ENCODE measurements around the gene CTBP2. TPM values are rescaled to one million over a fixed set of nuclear protein-coding genes. Genes with fewer than 3 reads are reported as not detected.

CTBP2 gene
- total and polyA plus RNA-seq, 2 of the 13 experiments (the other 11 are each of a cell fraction or from before 2014, with no cell fraction given), result 0.08 TPM; not detected in 1

DNA sequence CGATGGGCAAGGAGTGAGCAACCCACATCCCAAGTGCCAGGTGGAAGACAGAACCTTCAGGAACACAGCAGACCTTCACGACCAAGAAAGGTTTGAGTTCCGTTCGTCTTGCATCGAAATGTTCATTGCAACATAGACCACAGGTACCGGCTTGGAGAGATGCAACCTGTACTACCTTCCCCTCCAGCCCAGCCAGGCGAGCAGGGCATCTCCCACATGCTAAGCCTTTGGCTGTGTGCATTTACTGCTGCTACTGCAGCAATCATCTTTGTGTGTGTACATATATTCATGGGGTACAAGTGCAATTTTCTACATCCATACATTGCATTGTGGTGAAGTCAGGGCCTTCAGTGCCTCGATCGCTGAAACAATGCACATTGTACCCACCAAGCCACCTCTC lies 58.8 kb downstream of the CTBP2 start:
- no peaks in the 10 kb centered on the region for H3K36me3 ChIP-seq (replicated peaks in 1 of 2; ENCODE audit: control insufficient read depth in 1 of 2, insufficient read depth in 2 of 2, low read length in 2 of 2)
- H2AFZ ChIP-seq (ENCODE audit: low read length), result no peak overlapping the region
- no peaks in the 10 kb centered on the region for H4K20me1 ChIP-seq (ENCODE audit: insufficient read depth, low read length)
- in situ Hi-C loops (cut with HindIII; ENCODE audit: extremely low pct_ligation_motif_present, low pct_unique_long_range_greater_than_20kb), result no loop called here
- no peak overlapping the region for H3K9ac ChIP-seq (ENCODE audit: insufficient read depth, low read depth, low read length)
- DNase-seq (ENCODE audit: low spot score) (no peak), ATAC-seq (no peak), FAIRE-seq (no peak)
- peaks cover 2 to 32% of the 10 kb centered on the region in 2 experiments; a peak in 4 of 5 replicates for H3K27me3 ChIP-seq (ENCODE audit: control insufficient read depth in 1 of 2, insufficient read depth in 2 of 2, low read length in 2 of 2)
- intact Hi-C loops (cut with micrococcal nuclease; ENCODE audit: unreplicated experiment), result no loop called here
- no peak overlapping the region for H3K4me2 ChIP-seq (ENCODE audit: low read depth, low read length)
- H3K27ac ChIP-seq (ENCODE audit: extremely low read length, insufficient read depth, low read length), result no peak overlapping the region
- BruUV-seq (replicated peaks), result no TSS peak
- no peaks in the 10 kb centered on the region for H3K79me2 ChIP-seq (ENCODE audit: insufficient read depth, low read length)
- no peaks in the 10 kb centered on the region for H3K9me3 ChIP-seq (ENCODE audit: low read length)
- WGBS (ENCODE audit: low lambda C conversion rate), result 2% methylated on average over 7 of the region's 9 CpGs
- TF ChIP-seq ISL2 (CRISPR knock-in tag; IDR thresholded peaks at IDR 0.05), result no peak
- TF ChIP-seq ZNF431 (CRISPR knock-in tag; IDR thresholded peaks at IDR 0.05; ENCODE audit: borderline replicate concordance, low read depth), result no peak
- no peak for TF ChIP-seq KDM2A (CRISPR knock-in tag; IDR thresholded peaks at IDR 0.05; ENCODE audit: borderline replicate concordance, low read depth)
- no peak for TF ChIP-seq ASH2L (IDR thresholded peaks at IDR 0.05; ENCODE audit: insufficient read length, low read depth, low read length)
- TF ChIP-seq AGO1 (IDR thresholded peaks at IDR 0.05; ENCODE audit: low read depth, low read length, poor library complexity, severe bottlenecking), result no peak
- 0 out of 2 replicates have a peak, but pooled peaks cover 12% of the 10 kb centered on the region for H3K4me1 ChIP-seq (ENCODE audit: insufficient read depth, low read length)
- ChIA-PET POLR2A (no interaction called here), CTCF (ENCODE audit: low intra/inter-chr PET ratio, low total read pairs) (no interaction called here)
- no peak overlapping the region for H3K4me3 ChIP-seq (replicated peaks in 1 of 3; ENCODE audit: insufficient read depth in 1 of 3, low read depth in 2 of 3, low read length in 3 of 3)

DNA sequence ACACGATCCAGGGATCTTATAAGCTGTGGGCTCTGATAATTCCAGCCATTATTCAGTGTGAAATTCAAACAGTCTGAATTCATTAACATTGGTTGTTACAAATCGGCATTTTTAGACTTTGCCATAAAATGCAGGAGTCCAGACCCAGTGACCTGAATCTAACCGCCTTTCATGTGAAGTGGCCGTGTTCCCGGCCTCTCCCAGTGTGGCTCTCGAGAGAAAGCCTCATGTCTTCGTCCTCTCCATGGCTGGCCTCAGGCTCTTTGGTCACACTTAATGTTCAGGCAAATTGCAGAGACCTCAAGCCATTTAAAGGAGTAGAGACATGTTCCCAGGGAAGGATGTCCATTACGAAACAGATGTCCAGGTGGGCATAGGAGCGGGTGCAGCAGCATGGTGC lies 59.3 kb downstream of the CTBP2 start:
- ChIA-PET CTCF (ENCODE audit: low intra/inter-chr PET ratio, low total read pairs) (no interaction called here), POLR2A (no interaction called here)
- H3K27me3 ChIP-seq (ENCODE audit: control insufficient read depth in 1 of 2, insufficient read depth in 2 of 2, low read length in 2 of 2), result peaks cover 2 to 29% of the 10 kb centered on the region in 2 experiments; a peak in 4 of 5 replicates
- no peaks in the 10 kb centered on the region for H3K36me3 ChIP-seq (replicated peaks in 1 of 2; ENCODE audit: control insufficient read depth in 1 of 2, insufficient read depth in 2 of 2, low read length in 2 of 2)
- ATAC-seq (no peak), DNase-seq (ENCODE audit: low spot score) (no peak), FAIRE-seq (no peak)
- H3K4me1 ChIP-seq (ENCODE audit: insufficient read depth, low read length), result 0 out of 2 replicates have a peak, but pooled peaks cover 12% of the 10 kb centered on the region
- intact Hi-C loops (cut with micrococcal nuclease; ENCODE audit: unreplicated experiment) (no loop called here), in situ Hi-C loops (cut with HindIII; ENCODE audit: extremely low pct_ligation_motif_present, low pct_unique_long_range_greater_than_20kb) (no loop called here)
- no peaks in the 10 kb centered on the region for H3K79me2 ChIP-seq (ENCODE audit: insufficient read depth, low read length)
- H3K27ac ChIP-seq (ENCODE audit: extremely low read length, insufficient read depth, low read length), result no peak overlapping the region
- H3K9me3 ChIP-seq (ENCODE audit: low read length), result no peaks in the 10 kb centered on the region
- H2AFZ ChIP-seq (ENCODE audit: low read length), result no peak overlapping the region
- no TSS peak for BruUV-seq (replicated peaks)
- H4K20me1 ChIP-seq (ENCODE audit: insufficient read depth, low read length), result no peaks in the 10 kb centered on the region
- 38% methylated on average over 9 of the region's 9 CpGs for WGBS (ENCODE audit: low lambda C conversion rate)
- no peak overlapping the region for H3K9ac ChIP-seq (ENCODE audit: insufficient read depth, low read depth, low read length)
- H3K4me2 ChIP-seq (ENCODE audit: low read depth, low read length), result no peak overlapping the region
- H3K4me3 ChIP-seq (replicated peaks in 1 of 3; ENCODE audit: insufficient read depth in 1 of 3, low read depth in 2 of 3, low read length in 3 of 3), result no peak overlapping the region
- TF ChIP-seq, protein P1, sequence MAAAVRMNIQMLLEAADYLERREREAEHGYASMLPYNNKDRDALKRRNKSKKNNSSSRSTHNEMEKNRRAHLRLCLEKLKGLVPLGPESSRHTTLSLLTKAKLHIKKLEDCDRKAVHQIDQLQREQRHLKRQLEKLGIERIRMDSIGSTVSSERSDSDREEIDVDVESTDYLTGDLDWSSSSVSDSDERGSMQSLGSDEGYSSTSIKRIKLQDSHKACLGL (CRISPR knock-in tag; IDR thresholded peaks at IDR 0.05), result no peak
- no peak for TF ChIP-seq MEF2D (CRISPR knock-in tag; IDR thresholded peaks at IDR 0.05)
- no peak for TF ChIP-seq ZSCAN21 (CRISPR knock-in tag; IDR thresholded peaks at IDR 0.05; ENCODE audit: borderline replicate concordance)
- TF ChIP-seq, protein P2, sequence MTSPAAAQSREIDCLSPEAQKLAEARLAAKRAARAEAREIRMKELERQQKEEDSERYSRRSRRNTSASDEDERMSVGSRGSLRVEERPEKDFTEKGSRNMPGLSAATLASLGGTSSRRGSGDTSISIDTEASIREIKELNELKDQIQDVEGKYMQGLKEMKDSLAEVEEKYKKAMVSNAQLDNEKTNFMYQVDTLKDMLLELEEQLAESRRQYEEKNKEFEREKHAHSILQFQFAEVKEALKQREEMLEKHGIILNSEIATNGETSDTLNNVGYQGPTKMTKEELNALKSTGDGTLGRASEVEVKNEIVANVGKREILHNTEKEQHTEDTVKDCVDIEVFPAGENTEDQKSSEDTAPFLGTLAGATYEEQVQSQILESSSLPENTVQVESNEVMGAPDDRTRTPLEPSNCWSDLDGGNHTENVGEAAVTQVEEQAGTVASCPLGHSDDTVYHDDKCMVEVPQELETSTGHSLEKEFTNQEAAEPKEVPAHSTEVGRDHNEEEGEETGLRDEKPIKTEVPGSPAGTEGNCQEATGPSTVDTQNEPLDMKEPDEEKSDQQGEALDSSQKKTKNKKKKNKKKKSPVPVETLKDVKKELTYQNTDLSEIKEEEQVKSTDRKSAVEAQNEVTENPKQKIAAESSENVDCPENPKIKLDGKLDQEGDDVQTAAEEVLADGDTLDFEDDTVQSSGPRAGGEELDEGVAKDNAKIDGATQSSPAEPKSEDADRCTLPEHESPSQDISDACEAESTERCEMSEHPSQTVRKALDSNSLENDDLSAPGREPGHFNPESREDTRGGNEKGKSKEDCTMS (CRISPR knock-in tag; conservative IDR thresholded peaks at IDR 0.05), result no peak
- no peak for TF ChIP-seq ISX (CRISPR knock-in tag; conservative IDR thresholded peaks at IDR 0.05)
- no peak for TF ChIP-seq FOSL2 (CRISPR knock-in tag; IDR thresholded peaks at IDR 0.05)
- TF ChIP-seq KLF9 (CRISPR knock-in tag; IDR thresholded peaks at IDR 0.05; ENCODE audit: low read depth), result no peak
- TF ChIP-seq, protein P3, sequence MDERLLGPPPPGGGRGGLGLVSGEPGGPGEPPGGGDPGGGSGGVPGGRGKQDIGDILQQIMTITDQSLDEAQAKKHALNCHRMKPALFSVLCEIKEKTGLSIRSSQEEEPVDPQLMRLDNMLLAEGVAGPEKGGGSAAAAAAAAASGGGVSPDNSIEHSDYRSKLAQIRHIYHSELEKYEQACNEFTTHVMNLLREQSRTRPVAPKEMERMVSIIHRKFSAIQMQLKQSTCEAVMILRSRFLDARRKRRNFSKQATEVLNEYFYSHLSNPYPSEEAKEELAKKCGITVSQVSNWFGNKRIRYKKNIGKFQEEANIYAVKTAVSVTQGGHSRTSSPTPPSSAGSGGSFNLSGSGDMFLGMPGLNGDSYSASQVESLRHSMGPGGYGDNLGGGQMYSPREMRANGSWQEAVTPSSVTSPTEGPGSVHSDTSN (CRISPR knock-in tag; IDR thresholded peaks at IDR 0.05), result no peak
- no peak for TF ChIP-seq KMT2A (CRISPR knock-in tag; IDR thresholded peaks at IDR 0.05)
- TF ChIP-seq JARID2 (CRISPR knock-in tag; IDR thresholded peaks at IDR 0.05; ENCODE audit: insufficient replicate concordance), result no peak
- TF ChIP-seq, protein P4, sequence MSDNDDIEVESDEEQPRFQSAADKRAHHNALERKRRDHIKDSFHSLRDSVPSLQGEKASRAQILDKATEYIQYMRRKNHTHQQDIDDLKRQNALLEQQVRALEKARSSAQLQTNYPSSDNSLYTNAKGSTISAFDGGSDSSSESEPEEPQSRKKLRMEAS (IDR thresholded peaks at IDR 0.05), result no peak

Measured in HepG2 (cell line).